HG03575 (cell line): Measurements from ENCODE around the gene FUT7.
"Not testable (repeated sequence)": the region's sequence is repeated elsewhere in the genome, so short reads cannot be mapped to it uniquely, and the experiment has no call there.

Experiments used
- ATAC-seq: cut with Tn5 transposase; IDR thresholded peaks from one replicate; pipeline ENCODE4 v1.9.1; 2021; ENCODE audit not compliant: unreplicated experiment, insufficient number of reproducible peaks, low FRiP score; ENCODE audit errors: extremely low read depth

Gene FUT7

DNA sequence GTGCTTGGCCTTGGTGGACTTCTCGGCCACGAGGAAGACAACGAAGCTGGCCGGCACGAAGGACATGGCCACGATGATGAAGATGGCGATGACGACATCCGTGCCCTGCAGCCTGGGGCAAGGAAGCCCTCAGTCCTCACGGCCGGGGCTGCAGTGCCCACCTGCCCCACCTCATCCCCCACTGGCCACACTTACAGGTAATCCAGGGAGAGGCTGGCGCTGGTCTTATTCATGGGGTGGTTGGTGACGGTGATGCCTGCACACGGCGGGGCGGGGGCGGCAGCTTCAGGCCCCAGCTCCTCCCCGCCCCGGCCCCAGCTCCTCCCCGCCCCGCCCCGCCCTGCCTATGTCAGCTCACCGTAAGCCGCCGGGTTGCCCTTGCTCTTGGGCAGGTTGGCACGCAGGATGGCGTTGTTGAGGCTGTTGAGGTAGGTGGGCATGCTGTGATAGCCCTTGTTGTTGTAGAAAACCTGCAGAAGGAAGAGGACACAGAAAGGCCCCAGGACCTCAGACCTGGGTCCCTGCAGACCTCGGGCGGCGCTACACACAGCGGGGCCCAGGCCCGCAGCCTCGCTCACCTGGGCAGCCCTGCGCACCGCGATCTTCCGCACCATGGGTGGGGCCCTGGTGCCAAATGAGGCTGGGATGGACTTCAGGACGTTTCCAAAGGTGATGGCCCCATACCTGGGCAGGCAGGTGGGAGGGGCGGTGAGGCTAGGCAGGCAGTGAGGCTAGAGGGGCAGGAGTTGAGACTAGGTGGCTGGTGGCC, 19.8 kb downstream of the FUT7 start:
- ATAC-seq, result no peak

- no peak for ATAC-seq
These were observed 20.7 kb downstream of the FUT7 start for GRCh38 chr9:137011156-137011555.

DNA sequence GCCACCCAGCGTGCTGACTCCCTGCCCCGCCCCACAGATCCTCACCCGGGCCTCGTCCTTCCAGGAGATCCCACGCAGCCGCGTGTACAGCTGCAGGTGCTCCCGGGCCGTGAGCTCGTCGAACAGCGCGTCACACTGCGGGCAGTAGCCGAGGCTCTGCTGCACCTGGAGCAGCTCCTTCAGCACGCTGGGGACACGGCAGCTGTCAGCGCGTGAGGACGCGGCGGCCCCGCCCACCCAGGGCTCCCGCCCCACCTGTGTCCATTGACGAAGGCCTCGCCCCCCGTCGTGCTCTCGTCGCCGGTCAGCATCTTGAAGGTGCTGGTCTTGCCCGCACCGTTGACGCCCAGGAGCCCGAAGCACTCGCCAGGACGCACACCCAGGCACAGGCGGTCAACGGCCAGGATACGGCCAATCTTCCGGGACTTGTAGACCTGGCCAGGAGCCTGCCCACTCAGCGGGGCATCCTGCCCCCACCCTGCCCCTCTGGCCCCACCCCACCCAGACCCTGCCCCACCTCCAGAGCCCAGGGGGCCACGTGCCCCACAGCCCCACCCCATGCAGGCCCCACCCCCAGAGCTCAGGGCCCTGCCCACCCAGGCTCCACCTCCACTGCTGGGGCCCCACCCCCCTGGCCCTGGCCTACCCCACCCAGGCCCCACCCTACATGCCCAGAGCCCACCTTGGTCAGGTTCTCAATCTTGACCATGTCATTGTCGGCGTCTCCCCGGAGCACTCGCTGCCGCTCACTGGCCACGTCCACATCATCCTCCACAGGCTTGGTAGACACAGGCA, 21.8 kb downstream of the FUT7 start:
- ATAC-seq, result no peak

GRCh38 chr9:137009217-137009616, 22.7 kb downstream of the FUT7 start:
- no peak for ATAC-seq

DNA sequence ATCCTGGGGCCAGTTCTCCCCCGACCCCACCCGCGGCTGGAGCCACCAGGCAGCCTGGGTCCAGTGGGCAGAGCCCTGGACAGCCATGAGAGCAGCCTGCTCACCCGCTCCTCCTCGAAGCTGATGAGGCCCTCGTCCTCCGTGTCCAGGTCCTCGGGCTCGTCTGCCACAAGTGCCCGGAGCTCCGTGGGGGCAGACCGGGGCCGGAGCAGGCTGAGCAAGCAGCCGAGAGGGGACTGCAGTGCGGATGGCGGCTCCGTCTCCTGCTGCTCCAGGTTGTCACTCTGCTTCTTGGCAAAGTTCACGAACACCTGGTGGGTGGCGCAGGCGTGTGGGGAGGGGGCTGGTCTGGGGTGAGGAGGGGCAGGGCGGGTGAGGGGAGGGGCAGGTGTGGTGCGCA, 23.6 kb downstream of the FUT7 start:
- ATAC-seq, result no peak

DNA sequence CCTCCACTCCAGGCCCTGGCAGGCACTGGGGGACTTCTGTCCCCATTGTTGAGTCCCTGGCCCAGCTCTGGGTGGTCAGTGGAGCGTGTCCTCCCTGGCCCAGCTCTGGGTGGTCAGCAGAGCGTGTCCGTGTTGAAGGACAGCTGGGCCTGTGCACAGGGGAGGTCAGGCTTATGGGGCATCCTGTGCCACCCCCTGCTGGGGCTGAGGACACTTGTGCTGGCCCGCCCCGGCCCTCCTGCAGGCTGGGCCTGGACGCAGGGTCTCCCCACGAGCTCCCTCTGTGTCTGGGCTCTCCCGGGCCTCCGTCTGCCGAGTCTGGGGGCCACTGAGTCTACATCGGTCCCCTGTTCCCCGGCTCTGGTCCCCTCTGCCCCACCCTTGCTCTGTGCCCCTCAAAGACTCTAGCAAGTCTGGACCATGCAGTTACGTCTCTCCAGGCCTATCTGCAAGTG, 24.0 kb downstream of the FUT7 start:
- no peak for ATAC-seq

DNA sequence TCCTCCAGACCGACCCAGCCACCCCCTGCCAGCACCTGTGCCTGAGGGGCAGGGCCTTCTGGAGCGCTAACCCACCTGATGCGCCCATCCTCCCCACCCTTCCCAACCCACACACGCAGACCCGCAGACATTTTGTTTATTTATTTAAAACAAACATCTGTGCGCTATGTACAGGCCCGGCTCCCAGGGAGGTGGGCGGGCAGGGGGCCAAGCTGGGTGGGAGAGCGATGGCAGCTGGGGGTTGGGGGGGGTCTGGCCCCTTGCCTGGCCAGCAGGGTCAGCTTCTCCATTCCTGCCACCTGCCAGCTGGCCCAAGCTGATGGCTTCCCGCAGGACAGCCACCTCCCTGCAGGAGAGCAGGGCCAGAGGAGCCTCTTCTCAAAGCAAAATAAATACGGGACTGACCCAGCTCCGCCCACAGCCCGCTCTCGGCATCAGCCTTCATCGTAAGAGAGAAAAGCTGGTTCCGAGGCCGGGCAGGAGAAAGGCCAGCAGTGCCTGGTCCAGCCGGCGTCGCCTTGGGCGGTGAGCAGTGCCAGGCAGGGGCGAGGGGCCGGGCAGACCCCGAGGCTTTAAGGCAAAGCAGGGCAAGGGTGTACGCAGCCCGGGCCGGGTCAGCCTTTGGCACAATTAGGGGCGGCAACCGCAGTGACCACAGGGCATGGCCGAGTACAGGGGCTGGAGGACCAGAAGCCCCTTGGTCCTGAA, 24.6 kb downstream of the FUT7 start:
- ATAC-seq, result no peak

DNA sequence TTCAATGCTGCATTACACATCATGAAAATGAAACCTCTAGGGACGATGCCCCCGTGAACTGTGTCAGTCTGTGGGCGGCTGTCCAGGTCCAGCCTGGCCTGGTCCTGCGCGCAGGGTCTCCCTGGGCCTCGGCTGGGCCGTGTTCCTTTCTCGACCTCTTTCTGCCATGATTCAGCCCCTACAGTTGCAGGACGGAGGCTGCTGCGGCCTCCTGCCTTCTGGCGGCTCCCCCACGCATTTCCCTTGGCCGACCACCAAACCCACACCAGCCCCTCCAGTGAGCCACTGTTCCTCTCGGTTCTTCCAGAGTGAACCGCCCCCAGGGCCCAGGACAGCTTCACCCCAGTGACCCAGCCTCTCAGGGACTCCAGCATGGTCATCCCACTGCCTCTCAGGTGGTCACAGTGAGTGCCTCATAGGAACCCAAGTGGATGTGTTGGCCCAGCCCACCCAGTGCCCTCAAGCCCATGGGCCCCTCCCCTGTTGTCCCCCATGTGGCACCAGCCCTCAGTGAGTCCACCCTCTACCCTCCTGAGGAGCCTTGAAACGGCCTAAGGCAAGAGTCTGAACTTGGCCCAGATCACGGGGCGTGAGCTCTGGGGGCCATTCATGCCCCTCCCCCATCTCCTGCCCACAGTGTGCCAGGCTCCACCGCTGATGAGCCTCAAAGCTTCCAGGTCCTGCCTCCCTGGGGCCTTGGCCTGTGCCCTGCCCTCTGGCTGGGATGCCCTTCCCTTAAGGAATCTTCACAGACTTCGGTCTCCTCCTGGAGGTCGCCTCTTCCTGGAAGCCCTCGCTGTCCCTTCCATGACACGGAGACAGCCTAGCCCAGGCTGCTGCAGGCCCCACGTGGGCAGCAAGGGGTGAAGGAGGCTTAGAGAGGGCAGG, 25.5 kb downstream of the FUT7 start:
- ATAC-seq, result no peak

- ATAC-seq, result not testable (repeated sequence)
These were observed 27.6 kb downstream of the FUT7 start for GRCh38 chr9:137004285-137004684.

DNA sequence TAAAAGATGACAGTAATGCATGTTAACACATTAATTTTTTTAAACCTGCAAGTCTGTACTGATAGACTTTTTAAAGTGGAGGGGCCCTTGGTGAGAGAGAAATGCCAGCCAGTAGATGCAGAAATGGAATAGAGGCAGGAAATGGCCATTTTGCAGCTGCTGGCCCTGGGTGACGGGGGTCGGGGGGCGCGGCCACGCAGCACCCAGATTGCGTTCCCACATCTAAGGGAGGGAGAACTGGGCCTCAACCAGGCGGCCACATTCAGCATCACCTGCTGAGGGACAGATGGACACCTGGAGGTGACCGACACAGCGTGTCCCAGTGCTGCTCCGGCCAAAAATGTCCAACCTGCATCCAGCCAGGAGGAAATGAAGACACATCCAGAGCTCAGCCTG, 29.2 kb downstream of the FUT7 start:
- no peak for ATAC-seq

GRCh38 chr9:137001857-137002645, 29.8 kb downstream of the FUT7 start:
- ATAC-seq, result no peak

GRCh38 chr9:137000177-137000930, 31.5 kb downstream of the FUT7 start:
- ATAC-seq, result no peak

GRCh38 chr9:136997830-136998234, 34.1 kb downstream of the FUT7 start:
- ATAC-seq, result no peak

GRCh38 chr9:136997371-136997770, 34.5 kb downstream of the FUT7 start:
- ATAC-seq, result no peak

DNA sequence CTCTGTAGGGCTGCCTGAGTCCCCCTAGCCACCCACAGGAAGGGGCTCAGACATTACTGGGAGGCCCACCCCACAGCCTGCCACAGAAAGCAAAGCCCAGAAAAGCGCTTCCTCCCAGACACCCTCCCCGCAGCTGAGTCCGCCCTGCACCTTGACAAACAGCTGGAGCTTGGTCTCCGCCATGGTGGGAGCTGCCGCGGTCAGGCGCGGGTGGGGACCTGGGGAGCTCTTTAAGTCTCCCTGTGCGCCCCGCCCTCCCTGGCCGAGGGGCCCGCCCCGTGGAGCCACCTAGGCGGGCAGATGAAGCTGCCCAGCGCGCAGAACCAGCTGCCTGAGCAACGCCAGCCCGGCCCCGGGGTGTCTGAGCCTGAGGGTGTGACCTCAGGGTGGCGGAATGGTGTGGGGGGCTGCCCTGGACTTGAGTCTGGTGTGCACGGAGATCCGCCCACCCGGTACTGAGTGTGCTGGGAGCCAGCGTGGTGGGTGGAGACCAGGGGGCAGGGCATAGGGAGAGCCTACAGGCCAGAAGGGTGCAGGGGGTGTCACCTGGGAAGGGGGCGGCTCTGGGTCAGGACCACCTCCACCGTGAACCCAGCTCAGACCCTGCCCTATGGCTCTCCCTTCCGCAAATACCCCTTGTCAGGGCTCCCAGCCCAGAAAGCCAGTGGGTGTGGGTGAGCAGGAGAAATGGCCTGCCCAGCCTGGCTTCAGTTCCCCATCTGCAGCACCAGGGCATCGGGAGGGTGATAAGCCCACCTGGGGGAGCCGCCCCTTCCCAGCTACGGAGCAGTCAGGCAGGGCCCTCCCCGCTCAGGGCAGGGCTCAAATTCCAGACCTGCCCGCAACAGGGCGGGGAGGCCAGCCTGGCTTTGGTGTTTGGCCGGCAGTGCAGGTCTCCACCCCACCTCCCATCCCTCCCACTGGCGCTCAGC, 35.3 kb downstream of the FUT7 start, which contains the start of gene CLIC3:
Gene CLIC3, minus strand, starts transcription at position 208 of the 932 bp plus-strand sequence. Its CDS starts 25 bp downstream, at position 183.
- no peak for ATAC-seq

GRCh38 chr9:136995772-136996311, 36.0 kb downstream of the FUT7 start:
- no peak for ATAC-seq
